ENCODE data around the gene SMIM20.

SMIM20 gene

GRCh38 chr4:25943312-25943711, 29.3 kb downstream of the SMIM20 start:
- Mint-ChIP-seq H3K4me3 (no peak overlapping the region), H3K27me3 (ENCODE audit: low read depth) (no peaks in the 10 kb centered on the region), H3K4me1 (peaks cover 9% of the 10 kb centered on the region), H3K36me3 (ENCODE audit: low read depth) (no peaks in the 10 kb centered on the region), H3K27ac (no peak overlapping the region), H3K9me3 (peaks cover 5% of the 10 kb centered on the region)
- TF ChIP-seq CTCF (IDR thresholded peaks at IDR 0.05; ENCODE audit: unreplicated experiment in 3 of 3): no peak

- no peak for TF ChIP-seq CTCF (IDR thresholded peaks at IDR 0.05; ENCODE audit: unreplicated experiment in 3 of 3)
- H3K4me1 Mint-ChIP-seq: peaks cover 8% of the 10 kb centered on the region
- H3K36me3 Mint-ChIP-seq (ENCODE audit: low read depth): no peaks in the 10 kb centered on the region
- no peak overlapping the region for H3K4me3 Mint-ChIP-seq
- no peak overlapping the region for H3K27ac Mint-ChIP-seq
- H3K9me3 Mint-ChIP-seq: peaks cover 5% of the 10 kb centered on the region
- H3K27me3 Mint-ChIP-seq (ENCODE audit: low read depth): no peaks in the 10 kb centered on the region
Observed at GRCh38 chr4:25943805-25944204, 29.8 kb downstream of the SMIM20 start.

GRCh38 chr4:25948051-25948450, 34.0 kb downstream of the SMIM20 start:
- Mint-ChIP-seq H3K9me3 (no peaks in the 10 kb centered on the region), H3K27ac (no peak overlapping the region), H3K27me3 (ENCODE audit: low read depth) (no peaks in the 10 kb centered on the region), H3K36me3 (ENCODE audit: low read depth) (no peaks in the 10 kb centered on the region), H3K4me1 (peaks cover 33% of the 10 kb centered on the region), H3K4me3 (no peak overlapping the region)
- TF ChIP-seq CTCF (IDR thresholded peaks at IDR 0.05; ENCODE audit: unreplicated experiment in 3 of 3): no peak

- Mint-ChIP-seq H3K4me1 (peaks cover 44% of the 10 kb centered on the region), H3K9me3 (no peaks in the 10 kb centered on the region), H3K36me3 (ENCODE audit: low read depth) (no peaks in the 10 kb centered on the region), H3K27me3 (ENCODE audit: low read depth) (no peaks in the 10 kb centered on the region), H3K27ac (peak overlapping the region in 1 of 3 experiments; percentile 9), H3K4me3 (no peak overlapping the region)
- no peak for TF ChIP-seq CTCF (IDR thresholded peaks at IDR 0.05; ENCODE audit: unreplicated experiment in 3 of 3)
Observed at GRCh38 chr4:25949173-25949748, 35.2 kb downstream of the SMIM20 start.

- Mint-ChIP-seq H3K9me3 (no peaks in the 10 kb centered on the region), H3K36me3 (ENCODE audit: low read depth) (no peaks in the 10 kb centered on the region), H3K27me3 (ENCODE audit: low read depth) (peaks cover 1% of the 10 kb centered on the region), H3K4me1 (peaks cover 47% of the 10 kb centered on the region), H3K4me3 (no peak overlapping the region), H3K27ac (peak overlapping the region; percentile 61 to 91 (median 71))
- no peak for TF ChIP-seq CTCF (IDR thresholded peaks at IDR 0.05; ENCODE audit: unreplicated experiment in 3 of 3)
Observed at GRCh38 chr4:25949994-25950393, 36.0 kb downstream of the SMIM20 start.
